ENCODE measurements around the gene PHYKPL. TPM values are rescaled to one million over a fixed set of nuclear protein-coding genes. Genes with fewer than 3 reads are reported as not detected.

Gene PHYKPL
- total and polyA plus RNA-seq, 2 of the 8 experiments (the other 6 are each of a cell fraction or from before 2014, with no cell fraction given) = 25.1 to 32.1 TPM

- peaks cover 0 to 4% (median 2%) of the 10 kb centered on the region in 4 experiments; a peak in 1 of 7 replicates for H3K27me3 ChIP-seq (replicated peaks in 1 of 4; ENCODE audit: control insufficient read depth in 3 of 4, extremely low read depth in 1 of 4, insufficient read depth in 3 of 4, low read length in 3 of 4)
- CTCF ChIA-PET (ENCODE audit: partially characterized antibody) = interaction anchor here (1.2 to 24.6 kb wide), 8 partner anchors 10 to 96 kb away, joined by 3 to 515 read pairs (median 5); partner anchors contain the start of gene NHP2
- no peaks in the 10 kb centered on the region for H3K79me2 ChIP-seq (ENCODE audit: control insufficient read depth in 1 of 2, insufficient read depth in 2 of 2, low read length in 2 of 2)
- peak overlapping the region; percentile 83 for H2AFZ ChIP-seq (ENCODE audit: low read length)
- H2BK5ac ChIP-seq (ENCODE audit: low read depth, low read length) = peak overlapping the region; percentile 71
- H3K56ac ChIP-seq (replicated peaks; ENCODE audit: insufficient read length, low read depth, low read length) = no peak overlapping the region
- WGBS, 2 experiments (ENCODE audit: extremely low coverage in 1 of 2, insufficient coverage in 1 of 2, insufficient read length in 1 of 2, insufficient replicate concordance in 2 of 2, low coverage in 1 of 2, low lambda C conversion rate in 2 of 2, missing lambda C conversion rate in 1 of 2) = 9% methylated on average over 31 of the region's 33 CpGs; no CpG with 5 or more reads in 1 of the 2 experiments
- DNase-seq (ENCODE audit: low read depth in 1 of 2, low spot score in 2 of 2) = peak in 1 of 2 experiments; percentile 100
- no peak overlapping the region for H2AK5ac ChIP-seq (ENCODE audit: low read depth, low read length)
- H3K4me1 ChIP-seq (replicated peaks in 1 of 4; ENCODE audit: control insufficient read depth in 3 of 4, insufficient read depth in 4 of 4, low read length in 3 of 4) = peaks cover 0 to 6% (median 3%) of the 10 kb centered on the region in 4 experiments; a peak in 3 of 7 replicates
- H3K14ac ChIP-seq (ENCODE audit: insufficient read length) = no peak overlapping the region
- H3K4me3 ChIP-seq (ENCODE audit: extremely low read depth in 1 of 4, insufficient read depth in 2 of 4, low read depth in 3 of 4, low read length in 4 of 4) = peak overlapping the region in 3 of 4 experiments; percentile 37 to 49 (median 48); a peak in 6 of 8 replicates
- no peak overlapping the region for H2BK120ac ChIP-seq (replicated peaks; ENCODE audit: low read depth, low read length)
- no peaks in the 10 kb centered on the region for H4K20me1 ChIP-seq (replicated peaks in 1 of 2; ENCODE audit: control insufficient read depth in 1 of 2, insufficient read depth in 2 of 2, low read length in 2 of 2)
- peak overlapping the region; percentile 8 to 90 for H3K4me2 ChIP-seq (ENCODE audit: insufficient read depth in 1 of 2, low read depth in 2 of 2, low read length in 2 of 2)
- H4K8ac ChIP-seq (ENCODE audit: extremely low read depth, insufficient read depth, low read length) = peak overlapping the region; percentile 39; the same call in 1 of the 2 replicates
- no peaks in the 10 kb centered on the region; the same call in 1 of the 2 replicates for H3K23me2 ChIP-seq (ENCODE audit: low read depth, low read length)
- no peak overlapping the region for H3K23ac ChIP-seq (ENCODE audit: insufficient read length)
- H4K5ac ChIP-seq (ENCODE audit: insufficient read length, low read depth, low read length) = no peak overlapping the region
- peak overlapping the region; percentile 68; the same call in 1 of the 2 replicates for H3K18ac ChIP-seq (ENCODE audit: extremely low read depth, low read length)
- H4K91ac ChIP-seq (replicated peaks; ENCODE audit: insufficient read length, low read length) = peak overlapping the region; percentile 74
- POLR2A ChIA-PET (ENCODE audit: partially characterized antibody) = interaction anchor here (1.3 to 2.0 kb wide), 2 partner anchors 11 to 46 kb away, joined by 3 to 16 read pairs; partner anchors contain the start of gene NHP2
- no peak overlapping the region for H3K27ac ChIP-seq (ENCODE audit: low read depth, low read length)
- H3K36me3 ChIP-seq (ENCODE audit: control insufficient read depth in 2 of 4, insufficient read depth in 4 of 4, low read length in 3 of 4) = no peaks in the 10 kb centered on the region
- H2BK15ac ChIP-seq (ENCODE audit: low read length) = peak overlapping the region; percentile 83
- H3K9me3 ChIP-seq (ENCODE audit: insufficient read depth in 2 of 2, low read depth in 1 of 2, low read length in 1 of 2) = no peaks in the 10 kb centered on the region
- no peak overlapping the region for H3K4ac ChIP-seq (replicated peaks; ENCODE audit: insufficient read length, low read depth, low read length)
- peak overlapping the region; percentile 77; the same call in 1 of the 2 replicates for H2BK12ac ChIP-seq (ENCODE audit: low read depth, low read length)
- no peak overlapping the region for H2BK20ac ChIP-seq (ENCODE audit: low read length)
- no peaks in the 10 kb centered on the region for H3K79me1 ChIP-seq (ENCODE audit: low read depth, low read length)
- peak; percentile 89 for FAIRE-seq
- no peak overlapping the region for H3K9ac ChIP-seq (replicated peaks in 1 of 4; ENCODE audit: extremely low read depth in 1 of 4, low read depth in 3 of 4, low read length in 3 of 4)
- TF ChIP-seq NRF1 (IDR thresholded peaks at IDR 0.05; ENCODE audit: low read depth, low read length) (no peak), CTCF (IDR thresholded peaks at IDR 0.05; ENCODE audit: control extremely low read depth in 1 of 3, insufficient read depth in 1 of 3, low read depth in 1 of 3, low read length in 3 of 3) (peak; percentile 94 to 100 (median 100)), CREB1 (IDR thresholded peaks at IDR 0.05) (peak; percentile 17; the same call in 1 of the 2 replicates), RBBP5 (IDR thresholded peaks at IDR 0.05; ENCODE audit: borderline replicate concordance, low read depth, low read length) (no peak; the same call in 1 of the 2 replicates), FOSL1 (IDR thresholded peaks at IDR 0.05; ENCODE audit: insufficient read depth, low read depth, low read length) (no peak), BACH1 (IDR thresholded peaks at IDR 0.05; ENCODE audit: low read length) (peak; percentile 55), TBP (IDR thresholded peaks at IDR 0.05; ENCODE audit: low read depth, low read length) (peak; percentile 36; the same call in 1 of the 2 replicates), CBX8 (IDR thresholded peaks at IDR 0.05; ENCODE audit: borderline replicate concordance, low read depth, low read length) (no peak)
Measured at GRCh38 chr5:178163772-178164735, 68.5 kb downstream of the PHYKPL start.
